GM13976 (cell line): ENCODE data around the gene LRRN3.
A peak's percentile ranks its signal among the peaks of the same experiment; 100 is the strongest.

Experiments
- DNase-seq: peaks from one replicate; pipeline ENCODE4 v3.0.0; 2012; ENCODE audit warnings: low spot score
- CTCF ChIP-seq: IDR thresholded peaks from 2 replicates; pipeline ENCODE4 v1.5.1; 2012; ENCODE audit warnings: borderline replicate concordance, mild to moderate bottlenecking; ENCODE audit not compliant: insufficient read depth; ENCODE audit errors: extremely low read depth, missing control alignments, control extremely low read depth
- in situ Hi-C: fragments of 300-500 bp; cut with MboI; formaldehyde crosslinking; loops from one replicate; pipeline ENCODE4 v1.12.0; 2022; ENCODE audit warnings: low sequenced_read_pairs, mixed read lengths, inconsistent platforms; ENCODE audit not compliant: unreplicated experiment

The LRRN3 gene

DNA sequence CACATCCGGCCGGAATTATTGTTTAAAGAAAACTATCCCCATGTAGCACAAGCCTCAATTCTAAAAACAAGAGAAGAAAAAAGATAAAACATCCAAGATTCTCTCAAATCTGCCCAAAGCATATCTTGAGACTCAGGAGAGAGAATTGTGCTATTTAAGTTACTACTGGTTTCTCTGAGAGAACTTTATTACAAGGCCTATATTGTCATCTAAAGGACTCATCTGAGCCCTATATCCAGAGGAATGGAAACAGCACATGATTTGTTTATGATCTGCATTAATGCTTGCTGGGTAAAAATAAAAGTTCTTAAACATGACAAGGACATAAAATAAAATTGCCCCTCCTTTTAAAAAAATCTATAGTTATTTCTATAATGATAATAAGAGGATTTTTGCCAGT, 25.0 kb downstream of the LRRN3 start:
- in situ Hi-C loops: no loop called here
- TF ChIP-seq CTCF: no peak
- DNase-seq: no peak

GRCh38 chr7:111126987-111127386, 36.1 kb downstream of the LRRN3 start:
- in situ Hi-C loops: no loop called here
- no peak for TF ChIP-seq CTCF
- no peak for DNase-seq

DNA sequence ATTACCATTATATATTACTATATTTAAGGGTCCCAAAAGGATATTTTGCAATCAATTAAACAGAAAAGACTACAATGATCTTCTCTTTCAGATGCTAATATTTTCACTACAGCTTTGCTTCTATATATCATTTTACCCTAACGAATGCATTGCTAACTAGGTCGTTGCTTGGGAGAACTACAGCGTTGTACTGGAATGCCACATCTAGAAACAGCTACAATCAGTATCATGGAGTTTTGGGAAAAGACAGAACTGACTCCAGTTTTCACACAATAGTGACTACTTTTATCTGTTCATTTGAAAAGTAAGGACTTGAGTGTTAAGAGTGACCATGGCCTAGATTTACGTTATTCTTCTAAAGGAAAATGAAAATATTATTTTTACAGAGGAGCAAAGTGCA, 38.5 kb downstream of the LRRN3 start:
- DNase-seq: no peak
- no peak for TF ChIP-seq CTCF
- in situ Hi-C loops: no loop called here

DNA sequence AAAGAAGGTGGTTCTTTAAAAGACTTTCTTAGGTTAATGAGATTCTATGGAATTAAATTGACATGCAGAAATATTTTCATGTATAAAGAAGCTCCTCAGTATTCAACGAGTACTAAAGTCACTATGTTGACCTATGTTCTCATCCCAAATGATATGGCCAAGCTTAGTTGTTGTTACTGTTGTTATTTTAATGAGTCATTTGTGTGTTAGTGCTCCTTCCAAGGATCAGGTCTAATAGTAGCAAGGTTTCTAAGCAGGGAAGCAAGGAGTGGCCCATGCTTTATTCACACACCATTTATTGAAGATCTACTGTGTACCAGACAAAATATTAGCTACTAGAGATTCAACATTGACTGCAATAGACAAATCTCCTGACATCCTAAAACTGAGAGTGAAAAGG, 41.9 kb downstream of the LRRN3 start:
- in situ Hi-C loops: no loop called here
- TF ChIP-seq CTCF: no peak
- DNase-seq: no peak

GRCh38 chr7:111137296-111138192, 46.6 kb downstream of the LRRN3 start:
- in situ Hi-C loops: no loop called here
- no peak for TF ChIP-seq CTCF
- DNase-seq: no peak

GRCh38 chr7:111138193-111138569, 47.3 kb downstream of the LRRN3 start:
- in situ Hi-C loops: no loop called here
- peak; percentile 13 for DNase-seq
- TF ChIP-seq CTCF: no peak

GRCh38 chr7:111138586-111138985, 47.7 kb downstream of the LRRN3 start:
- no peak for DNase-seq
- in situ Hi-C loops: no loop called here
- TF ChIP-seq CTCF: no peak
